Bronchial epithelial cell (primary cell): Measurements from ENCODE around the gene NPDC1. TPM values are rescaled to one million over a fixed set of nuclear protein-coding genes. Genes with fewer than 3 reads are reported as not detected.

Source experiments
- DNase-seq: peaks from one replicate; pipeline ENCODE4 v3.0.0-alpha.2; 2010; ENCODE audit warnings: low read depth
- FAIRE-seq: peaks from 2 replicates; lab custom pipeline; 2011; peaks lifted over from hg19 to GRCh38; lab: Jason Lieb, UNC
- H3K27me3 ChIP-seq: 2 replicates; pipeline ENCODE4 v1.5.1; 2011; ENCODE audit warnings: low read length; ENCODE audit not compliant: control insufficient read depth, insufficient read depth
- H3K36me3 ChIP-seq: 2 replicates; pipeline ENCODE4 v1.5.1; 2011; ENCODE audit warnings: low read length; ENCODE audit not compliant: control insufficient read depth, insufficient read depth
- H3K4me3 ChIP-seq: 2 replicates; pipeline ENCODE4 v1.5.1; 2011; ENCODE audit warnings: mild to moderate bottlenecking, low read depth, low read length, control low read depth
- total RNA-seq: library from RNA; depleted of rRNA; stranded (reverse); fragments of >200 nt; gene quantifications from 2 replicates; pipeline ENCODE4 v1.2.1, GENCODE V29; 2014
- TF ChIP-seq, protein P1 (sequence below): IDR thresholded peaks from 2 replicates; pipeline ENCODE4 v1.5.1; 2011; ENCODE audit warnings: mild to moderate bottlenecking, moderate library complexity, low read length, control low read depth, inconsistent platforms; ENCODE audit not compliant: insufficient read depth, severe bottlenecking

The NPDC1 gene
- total RNA-seq, 1 donor from 2014 or later: 5.5 TPM

DNA sequence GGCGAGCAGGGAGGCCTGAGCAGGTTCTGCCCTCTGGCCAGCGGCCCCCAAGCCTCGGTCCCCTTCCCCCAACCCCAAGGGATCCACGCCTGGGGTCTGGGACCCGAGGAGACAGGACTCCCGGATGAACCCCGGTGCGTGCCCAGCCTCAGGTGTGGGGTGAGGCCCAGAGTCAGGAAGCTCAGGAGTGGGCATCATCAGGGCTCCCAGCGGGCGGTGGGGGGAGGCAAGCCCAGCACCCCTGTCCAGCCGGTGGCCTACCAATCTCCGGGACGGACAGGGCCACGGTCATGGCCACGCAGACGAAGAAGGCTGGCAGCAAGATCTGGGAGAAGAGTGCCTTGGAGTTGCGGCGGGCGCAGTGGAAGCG is 32.4 kb downstream of the NPDC1 start:
- Histone ChIP-seq H3K36me3 (peaks cover 10% of the 10 kb centered on the region), H3K27me3 (no peaks in the 10 kb centered on the region), H3K4me3 (no peak overlapping the region)
- TF ChIP-seq, protein P1, sequence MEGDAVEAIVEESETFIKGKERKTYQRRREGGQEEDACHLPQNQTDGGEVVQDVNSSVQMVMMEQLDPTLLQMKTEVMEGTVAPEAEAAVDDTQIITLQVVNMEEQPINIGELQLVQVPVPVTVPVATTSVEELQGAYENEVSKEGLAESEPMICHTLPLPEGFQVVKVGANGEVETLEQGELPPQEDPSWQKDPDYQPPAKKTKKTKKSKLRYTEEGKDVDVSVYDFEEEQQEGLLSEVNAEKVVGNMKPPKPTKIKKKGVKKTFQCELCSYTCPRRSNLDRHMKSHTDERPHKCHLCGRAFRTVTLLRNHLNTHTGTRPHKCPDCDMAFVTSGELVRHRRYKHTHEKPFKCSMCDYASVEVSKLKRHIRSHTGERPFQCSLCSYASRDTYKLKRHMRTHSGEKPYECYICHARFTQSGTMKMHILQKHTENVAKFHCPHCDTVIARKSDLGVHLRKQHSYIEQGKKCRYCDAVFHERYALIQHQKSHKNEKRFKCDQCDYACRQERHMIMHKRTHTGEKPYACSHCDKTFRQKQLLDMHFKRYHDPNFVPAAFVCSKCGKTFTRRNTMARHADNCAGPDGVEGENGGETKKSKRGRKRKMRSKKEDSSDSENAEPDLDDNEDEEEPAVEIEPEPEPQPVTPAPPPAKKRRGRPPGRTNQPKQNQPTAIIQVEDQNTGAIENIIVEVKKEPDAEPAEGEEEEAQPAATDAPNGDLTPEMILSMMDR: no peak
- DNase-seq (no peak), FAIRE-seq (no peak)

DNA sequence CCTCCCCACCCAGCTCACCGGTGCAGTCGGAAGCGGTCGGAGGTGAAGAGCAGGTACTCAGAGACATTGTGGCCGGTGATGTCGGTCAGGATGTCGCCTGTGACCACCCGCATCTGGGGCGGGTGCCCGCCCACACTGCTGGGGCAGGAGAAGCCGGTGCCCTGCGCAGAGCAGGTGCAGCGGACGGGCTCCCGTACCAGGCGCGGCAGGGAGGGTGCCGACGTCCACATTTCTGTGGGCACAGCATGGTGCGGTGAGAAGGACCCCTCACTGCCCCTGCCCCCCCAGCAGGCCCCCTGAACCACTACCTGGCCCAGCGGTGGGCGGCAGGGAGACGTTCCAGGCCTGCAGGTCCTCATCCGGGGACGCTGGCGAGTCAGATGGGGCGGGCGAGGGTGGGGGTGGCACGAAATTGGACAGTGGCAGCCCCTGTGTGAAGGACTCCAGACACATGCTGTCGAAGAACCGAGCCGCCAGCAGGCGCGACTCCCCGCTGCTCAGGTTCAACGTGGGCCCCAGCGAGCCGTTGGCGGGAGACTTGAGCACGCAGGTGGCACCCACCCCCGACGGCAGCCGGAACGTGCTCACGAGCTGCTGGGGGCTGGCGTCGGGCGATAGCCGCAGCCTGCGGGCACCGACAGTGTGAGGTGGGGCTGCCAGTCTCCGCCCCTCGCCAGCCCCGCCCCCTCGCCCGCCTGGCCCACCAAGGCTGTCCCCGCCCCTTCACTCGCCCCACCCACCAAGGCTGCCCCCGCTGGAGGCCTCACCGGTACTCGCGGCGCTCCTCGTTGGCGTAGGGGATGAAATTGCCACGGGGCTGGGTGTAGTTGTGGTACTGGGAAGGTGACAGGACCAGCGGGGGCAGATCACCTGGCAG is 33.0 kb downstream of the NPDC1 start:
- no peak for FAIRE-seq
- Histone ChIP-seq H3K36me3 (peaks cover 10% of the 10 kb centered on the region), H3K27me3 (no peaks in the 10 kb centered on the region), H3K4me3 (no peak overlapping the region)
- TF ChIP-seq, protein P1: no peak
- DNase-seq: no peak

DNA sequence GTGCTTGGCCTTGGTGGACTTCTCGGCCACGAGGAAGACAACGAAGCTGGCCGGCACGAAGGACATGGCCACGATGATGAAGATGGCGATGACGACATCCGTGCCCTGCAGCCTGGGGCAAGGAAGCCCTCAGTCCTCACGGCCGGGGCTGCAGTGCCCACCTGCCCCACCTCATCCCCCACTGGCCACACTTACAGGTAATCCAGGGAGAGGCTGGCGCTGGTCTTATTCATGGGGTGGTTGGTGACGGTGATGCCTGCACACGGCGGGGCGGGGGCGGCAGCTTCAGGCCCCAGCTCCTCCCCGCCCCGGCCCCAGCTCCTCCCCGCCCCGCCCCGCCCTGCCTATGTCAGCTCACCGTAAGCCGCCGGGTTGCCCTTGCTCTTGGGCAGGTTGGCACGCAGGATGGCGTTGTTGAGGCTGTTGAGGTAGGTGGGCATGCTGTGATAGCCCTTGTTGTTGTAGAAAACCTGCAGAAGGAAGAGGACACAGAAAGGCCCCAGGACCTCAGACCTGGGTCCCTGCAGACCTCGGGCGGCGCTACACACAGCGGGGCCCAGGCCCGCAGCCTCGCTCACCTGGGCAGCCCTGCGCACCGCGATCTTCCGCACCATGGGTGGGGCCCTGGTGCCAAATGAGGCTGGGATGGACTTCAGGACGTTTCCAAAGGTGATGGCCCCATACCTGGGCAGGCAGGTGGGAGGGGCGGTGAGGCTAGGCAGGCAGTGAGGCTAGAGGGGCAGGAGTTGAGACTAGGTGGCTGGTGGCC is 33.9 kb downstream of the NPDC1 start:
- FAIRE-seq: no peak
- Histone ChIP-seq H3K36me3 (peaks cover 11% of the 10 kb centered on the region), H3K27me3 (no peaks in the 10 kb centered on the region), H3K4me3 (no peak overlapping the region)
- no peak for DNase-seq
- TF ChIP-seq, protein P1: no peak

DNA sequence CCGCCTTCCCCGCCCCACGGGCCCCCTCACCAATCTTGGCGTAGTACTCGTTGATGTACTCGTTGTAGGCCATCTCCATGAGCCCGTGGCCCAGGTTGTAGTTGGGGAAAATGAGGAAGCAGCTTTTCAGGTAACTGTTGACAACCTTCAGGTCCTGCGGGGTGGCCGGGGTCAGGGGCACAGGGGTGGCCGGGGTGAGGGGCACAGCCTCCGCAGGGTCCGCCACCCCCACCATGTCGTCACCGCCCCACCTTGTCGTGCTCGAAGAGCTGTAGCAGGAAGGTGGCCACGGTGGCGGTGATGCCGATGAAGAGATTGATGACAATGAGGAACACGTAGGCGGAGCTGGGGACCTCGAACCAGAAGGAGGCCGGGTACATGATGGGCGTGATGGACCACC is 34.8 kb downstream of the NPDC1 start:
- TF ChIP-seq, protein P1: no peak
- peaks cover 10% of the 10 kb centered on the region for H3K36me3 ChIP-seq
- DNase-seq: no peak
- no peak overlapping the region for H3K4me3 ChIP-seq
- FAIRE-seq: no peak
- H3K27me3 ChIP-seq: no peaks in the 10 kb centered on the region

DNA sequence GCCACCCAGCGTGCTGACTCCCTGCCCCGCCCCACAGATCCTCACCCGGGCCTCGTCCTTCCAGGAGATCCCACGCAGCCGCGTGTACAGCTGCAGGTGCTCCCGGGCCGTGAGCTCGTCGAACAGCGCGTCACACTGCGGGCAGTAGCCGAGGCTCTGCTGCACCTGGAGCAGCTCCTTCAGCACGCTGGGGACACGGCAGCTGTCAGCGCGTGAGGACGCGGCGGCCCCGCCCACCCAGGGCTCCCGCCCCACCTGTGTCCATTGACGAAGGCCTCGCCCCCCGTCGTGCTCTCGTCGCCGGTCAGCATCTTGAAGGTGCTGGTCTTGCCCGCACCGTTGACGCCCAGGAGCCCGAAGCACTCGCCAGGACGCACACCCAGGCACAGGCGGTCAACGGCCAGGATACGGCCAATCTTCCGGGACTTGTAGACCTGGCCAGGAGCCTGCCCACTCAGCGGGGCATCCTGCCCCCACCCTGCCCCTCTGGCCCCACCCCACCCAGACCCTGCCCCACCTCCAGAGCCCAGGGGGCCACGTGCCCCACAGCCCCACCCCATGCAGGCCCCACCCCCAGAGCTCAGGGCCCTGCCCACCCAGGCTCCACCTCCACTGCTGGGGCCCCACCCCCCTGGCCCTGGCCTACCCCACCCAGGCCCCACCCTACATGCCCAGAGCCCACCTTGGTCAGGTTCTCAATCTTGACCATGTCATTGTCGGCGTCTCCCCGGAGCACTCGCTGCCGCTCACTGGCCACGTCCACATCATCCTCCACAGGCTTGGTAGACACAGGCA is 35.8 kb downstream of the NPDC1 start:
- Histone ChIP-seq H3K4me3 (no peak overlapping the region), H3K36me3 (peaks cover 8% of the 10 kb centered on the region), H3K27me3 (no peaks in the 10 kb centered on the region)
- DNase-seq (no peak), FAIRE-seq (no peak)
- TF ChIP-seq, protein P1: no peak
